Neutrophil (primary cell): ENCODE data around the gene RNLS.

Experiments
- H3K27ac ChIP-seq: fragments of 200-600 bp; sonication (generic); 2 replicates; pipeline ENCODE4 v1.5.1; 2016; ENCODE audit warnings: mild to moderate bottlenecking, moderate library complexity
- H3K27me3 ChIP-seq: fragments of 200-600 bp; sonication (generic); 2 replicates; pipeline ENCODE4 v1.6.0; 2016; ENCODE audit warnings: mild to moderate bottlenecking
- H3K36me3 ChIP-seq: fragments of 200-600 bp; sonication (generic); 2 replicates; pipeline ENCODE4 v1.5.1; 2017
- H3K4me1 ChIP-seq, 2 experiments: fragments of 200-600 bp in 1 of 2; sonication (generic) in 1 of 2; 1 replicate in 1 of 2; 2 replicates in 1 of 2; pipeline versions ENCODE4 v1.5.1 to v1.6.1; 2013 to 2016; ENCODE audit warnings: low read depth in 1 of 2, low read length in 1 of 2, mild to moderate bottlenecking in 1 of 2, moderate library complexity in 1 of 2; ENCODE audit not compliant: control insufficient read depth in 1 of 2, insufficient read depth in 1 of 2
- H3K4me3 ChIP-seq, 2 experiments: fragments of 200-600 bp in 1 of 2; sonication (generic) in 1 of 2; 1 replicate in 1 of 2; 2 replicates in 1 of 2; pipeline ENCODE4 v1.5.1; 2013 to 2016; ENCODE audit warnings: low read depth in 1 of 2, low read length in 1 of 2, mild to moderate bottlenecking in 1 of 2, moderate library complexity in 1 of 2
- H3K9me3 ChIP-seq: fragments of 200-600 bp; sonication (generic); 2 replicates; pipeline ENCODE4 v1.5.1; 2016
- TF ChIP-seq, protein P1 (sequence below): fragments of 200-600 bp; sonication (generic); IDR thresholded peaks from 2 replicates; pipeline ENCODE4 v1.5.1; 2016; ENCODE audit warnings: antibody characterized with exemption

RNLS gene

DNA sequence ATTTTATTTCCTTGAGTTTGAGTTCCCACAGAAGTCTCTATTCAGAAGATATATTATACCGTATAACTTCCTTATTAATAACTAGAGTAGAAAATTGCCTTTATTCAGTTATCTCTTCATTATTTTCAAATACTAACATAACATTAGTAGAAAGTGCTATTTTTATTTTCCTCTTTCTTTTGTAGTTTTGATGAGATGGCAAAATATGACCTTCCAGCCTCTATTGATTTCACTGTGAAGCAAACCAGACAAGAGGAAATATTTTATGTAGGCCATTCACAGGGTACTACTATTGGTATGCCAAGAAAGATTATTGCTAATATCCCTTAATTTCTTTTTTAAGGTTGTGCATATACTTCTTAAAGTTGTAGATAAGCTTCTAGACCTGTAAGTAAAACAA is 11.4 kb upstream of the RNLS start:
- H3K36me3 ChIP-seq, result no peaks in the 10 kb centered on the region
- H3K27ac ChIP-seq, result no peak overlapping the region
- peaks cover 19 to 20% of the 10 kb centered on the region in 2 experiments for H3K4me1 ChIP-seq
- H3K4me3 ChIP-seq, result no peak overlapping the region
- H3K9me3 ChIP-seq, result no peaks in the 10 kb centered on the region
- H3K27me3 ChIP-seq, result no peaks in the 10 kb centered on the region
- TF ChIP-seq, protein P1, sequence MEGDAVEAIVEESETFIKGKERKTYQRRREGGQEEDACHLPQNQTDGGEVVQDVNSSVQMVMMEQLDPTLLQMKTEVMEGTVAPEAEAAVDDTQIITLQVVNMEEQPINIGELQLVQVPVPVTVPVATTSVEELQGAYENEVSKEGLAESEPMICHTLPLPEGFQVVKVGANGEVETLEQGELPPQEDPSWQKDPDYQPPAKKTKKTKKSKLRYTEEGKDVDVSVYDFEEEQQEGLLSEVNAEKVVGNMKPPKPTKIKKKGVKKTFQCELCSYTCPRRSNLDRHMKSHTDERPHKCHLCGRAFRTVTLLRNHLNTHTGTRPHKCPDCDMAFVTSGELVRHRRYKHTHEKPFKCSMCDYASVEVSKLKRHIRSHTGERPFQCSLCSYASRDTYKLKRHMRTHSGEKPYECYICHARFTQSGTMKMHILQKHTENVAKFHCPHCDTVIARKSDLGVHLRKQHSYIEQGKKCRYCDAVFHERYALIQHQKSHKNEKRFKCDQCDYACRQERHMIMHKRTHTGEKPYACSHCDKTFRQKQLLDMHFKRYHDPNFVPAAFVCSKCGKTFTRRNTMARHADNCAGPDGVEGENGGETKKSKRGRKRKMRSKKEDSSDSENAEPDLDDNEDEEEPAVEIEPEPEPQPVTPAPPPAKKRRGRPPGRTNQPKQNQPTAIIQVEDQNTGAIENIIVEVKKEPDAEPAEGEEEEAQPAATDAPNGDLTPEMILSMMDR, result no peak

DNA sequence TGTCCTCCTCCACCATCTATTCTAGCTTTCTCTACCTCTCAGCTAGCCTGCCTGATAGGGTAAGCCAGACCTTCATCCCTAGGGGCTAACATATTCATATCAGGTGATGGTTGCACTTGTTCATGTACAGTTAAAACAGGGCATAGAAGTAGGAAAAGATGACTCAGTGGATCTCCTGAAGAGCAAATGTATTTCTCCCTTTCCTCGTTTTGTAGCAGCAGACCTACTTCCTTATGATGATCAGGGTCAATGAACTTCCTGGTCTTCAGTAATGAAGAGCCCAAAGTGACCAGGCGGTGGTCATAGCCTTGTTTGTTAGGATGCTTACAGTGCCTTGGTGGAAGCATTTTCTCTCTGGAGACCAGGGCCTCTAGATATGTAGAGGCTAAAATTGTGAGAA is 9.8 kb upstream of the RNLS start:
- TF ChIP-seq, protein P1, result no peak
- Histone ChIP-seq H3K4me1 (peaks cover 8 to 9% of the 10 kb centered on the region in 2 experiments), H3K27me3 (no peaks in the 10 kb centered on the region), H3K9me3 (no peaks in the 10 kb centered on the region), H3K4me3 (no peak overlapping the region), H3K27ac (no peak overlapping the region), H3K36me3 (no peaks in the 10 kb centered on the region)

- Histone ChIP-seq H3K9me3 (no peaks in the 10 kb centered on the region), H3K4me3 (no peak overlapping the region), H3K27me3 (no peaks in the 10 kb centered on the region), H3K36me3 (no peaks in the 10 kb centered on the region), H3K27ac (no peak overlapping the region), H3K4me1 (peaks cover 2 to 4% of the 10 kb centered on the region in 2 experiments)
- TF ChIP-seq, protein P1, result no peak
Observed at GRCh38 chr10:88592381-88592780, 9.3 kb upstream of the RNLS start.

DNA sequence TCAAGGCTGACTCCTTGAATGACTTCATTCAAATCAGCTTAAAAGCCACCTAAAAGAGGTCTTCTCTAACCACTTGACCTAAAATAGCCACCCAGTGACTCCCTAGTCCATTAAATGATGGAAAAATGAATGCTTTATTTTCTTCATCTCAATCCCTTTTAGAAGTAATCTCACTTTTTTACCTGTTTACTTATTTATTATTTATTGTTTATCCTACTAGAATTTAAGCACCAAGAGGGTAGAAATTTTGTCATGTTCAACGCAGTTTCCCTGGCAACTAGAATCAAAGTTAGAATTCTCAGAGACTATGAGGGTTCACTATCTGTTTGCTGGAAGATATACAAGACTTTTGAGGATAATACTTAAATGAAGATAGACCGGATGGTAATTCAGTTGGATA is 3.3 kb upstream of the RNLS start, which contains the start of gene LIPJ:
LIPJ (plus strand) TSS at position 301 of the 400 bp plus-strand sequence. CDS start 3,926 bp downstream, outside the sequence.
- peaks cover 10% of the 10 kb centered on the region in 2 experiments for H3K4me1 ChIP-seq
- H3K27ac ChIP-seq, result no peak within 1 kb of the TSS
- H3K27me3 ChIP-seq, result no peaks in the 10 kb centered on the region
- TF ChIP-seq, protein P1, result no peak
- no peak within 1 kb of the TSS for H3K4me3 ChIP-seq
- H3K9me3 ChIP-seq, result no peaks in the 10 kb centered on the region
- no peaks in the 10 kb centered on the region for H3K36me3 ChIP-seq

GRCh38 chr10:88583584-88583957 is 453 bp upstream of the RNLS start:
- no peaks in the 10 kb centered on the region for H3K27me3 ChIP-seq
- peak overlapping the region; percentile 81 for H3K27ac ChIP-seq
- H3K4me3 ChIP-seq, result peak overlapping the region; percentile 76 to 91
- H3K36me3 ChIP-seq, result no peaks in the 10 kb centered on the region
- TF ChIP-seq, protein P1, result no peak
- peaks cover 10% of the 10 kb centered on the region in 2 experiments for H3K4me1 ChIP-seq
- no peaks in the 10 kb centered on the region for H3K9me3 ChIP-seq

GRCh38 chr10:88582411-88582805 is 710 bp downstream of the RNLS start:
- peak overlapping the region; percentile 81 for H3K27ac ChIP-seq
- TF ChIP-seq, protein P1, result no peak
- no peaks in the 10 kb centered on the region for H3K9me3 ChIP-seq
- H3K36me3 ChIP-seq, result no peaks in the 10 kb centered on the region
- peaks cover 10% of the 10 kb centered on the region in 2 experiments for H3K4me1 ChIP-seq
- H3K4me3 ChIP-seq, result peak overlapping the region; percentile 76 to 91
- no peaks in the 10 kb centered on the region for H3K27me3 ChIP-seq
